Middle frontal gyrus (tissue), 1 donor: Measurements from ENCODE around the gene DR1.
"Not testable (repeated sequence)": the region's sequence is repeated elsewhere in the genome, so short reads cannot be mapped to it uniquely, and the experiment has no call there.

Source experiments
- DNase-seq: peaks from one replicate; pipeline ENCODE4 v3.0.0-alpha.2; 2015; ENCODE audit warnings: low spot score; ENCODE audit errors: extremely low spot score

Gene DR1

GRCh38 chr1:93339171-93339697, 6.5 kb upstream of the DR1 start:
- no peak for DNase-seq

- DNase-seq: no peak
Observed at GRCh38 chr1:93340090-93340489, 5.6 kb upstream of the DR1 start.

GRCh38 chr1:93344484-93344883, 1.2 kb upstream of the DR1 start:
- no peak for DNase-seq

GRCh38 chr1:93344886-93345632, 648 bp upstream of the DR1 start:
- DNase-seq: no peak

- DNase-seq: no peak
Observed at GRCh38 chr1:93346421-93346993, 800 bp downstream of the DR1 start.

- DNase-seq: no peak
Observed at GRCh38 chr1:93347334-93347899, 1.7 kb downstream of the DR1 start.

GRCh38 chr1:93348104-93348728, 2.5 kb downstream of the DR1 start:
- no peak for DNase-seq

- no peak for DNase-seq
Observed at GRCh38 chr1:93349231-93350135, 3.8 kb downstream of the DR1 start.

GRCh38 chr1:93350322-93350721, 4.6 kb downstream of the DR1 start:
- DNase-seq: no peak

GRCh38 chr1:93350875-93351274, 5.2 kb downstream of the DR1 start:
- no peak for DNase-seq

- DNase-seq: not testable (repeated sequence)
Observed at GRCh38 chr1:93351346-93351745, 5.6 kb downstream of the DR1 start.

GRCh38 chr1:93352376-93352775, 6.7 kb downstream of the DR1 start:
- DNase-seq: no peak

GRCh38 chr1:93353286-93353685, 7.6 kb downstream of the DR1 start:
- no peak for DNase-seq

GRCh38 chr1:93354749-93355148, 9.0 kb downstream of the DR1 start:
- no peak for DNase-seq

GRCh38 chr1:93357242-93357641, 11.5 kb downstream of the DR1 start:
- DNase-seq: no peak

- DNase-seq: no peak
Observed at GRCh38 chr1:93358293-93358692, 12.6 kb downstream of the DR1 start.

- DNase-seq: no peak
Observed at GRCh38 chr1:93360111-93360510, 14.4 kb downstream of the DR1 start.

- no peak for DNase-seq
Observed at GRCh38 chr1:93362237-93362636, 16.5 kb downstream of the DR1 start.

- no peak for DNase-seq
Observed at GRCh38 chr1:93365813-93366212, 20.1 kb downstream of the DR1 start.

GRCh38 chr1:93369734-93370133, 24.0 kb downstream of the DR1 start:
- no peak for DNase-seq
